Peyer's patch (tissue), 4 donors: ENCODE data around the gene ADAMTS7. TPM values are rescaled to one million over a fixed set of nuclear protein-coding genes. Genes with fewer than 3 reads are reported as not detected.
A peak's percentile ranks its signal among the peaks of the same experiment; 100 is the strongest.

Experiments used
- DNase-seq, 3 donors: peaks; one replicate each; pipeline ENCODE4 v3.0.0-alpha.2; 2017 to 2019
- H3K27ac ChIP-seq, 4 donors: fragments of 200-600 bp; sonication (generic); one replicate each; pipeline ENCODE4 v1.5.1; 2016 to 2019
- H3K27me3 ChIP-seq, 2 donors: fragments of 200-600 bp; sonication (generic); one replicate each; pipeline ENCODE4 v1.5.1; 2019
- H3K36me3 ChIP-seq, 3 donors: fragments of 200-600 bp; sonication (generic); one replicate each; pipeline ENCODE4 v1.5.1; 2016 to 2019
- H3K4me1 ChIP-seq, 4 donors: fragments of 200-600 bp; sonication (generic); one replicate each; pipeline ENCODE4 v1.5.1; 2016 to 2019
- H3K4me3 ChIP-seq, 4 donors: fragments of 200-600 bp; sonication (generic); 1 replicate in 3 of 4; 2 replicates in 1 of 4; pipeline ENCODE4 v1.5.1; 2016 to 2019; ENCODE audit warnings: mild to moderate bottlenecking in 1 of 4
- H3K9me3 ChIP-seq, 4 donors: fragments of 200-600 bp; sonication (generic); one replicate each; pipeline ENCODE4 v1.5.1; 2016 to 2019; ENCODE audit warnings: mild to moderate bottlenecking in 1 of 4
- CTCF ChIP-seq, 6 experiments: fragments of 450-650 bp in 4 of 6; fragments of 200-600 bp in 2 of 6; sonication (generic) in 1 of 6; IDR thresholded peaks; one replicate each; pipeline ENCODE4 v1.5.1; 2017 to 2019; ENCODE audit warnings: antibody characterized with exemption in 6 of 6, mild to moderate bottlenecking in 3 of 6, moderate library complexity in 1 of 6
- POLR2A ChIP-seq, 2 donors: fragments of 450-650 bp; IDR thresholded peaks; one replicate each; pipeline ENCODE4 v1.5.1; 2017; ENCODE audit warnings: antibody characterized with exemption in 2 of 2, mild to moderate bottlenecking in 2 of 2, moderate library complexity in 2 of 2
- total RNA-seq, 4 donors: library from RNA; depleted of rRNA; stranded (reverse); fragments of >200 nt; gene quantifications; one replicate each; pipeline ENCODE4 v1.1.0, GENCODE V29; 2016

ADAMTS7 gene
- total RNA-seq, 4 donors from 2014 or later = 0.18 to 24.8 (median 2.0) TPM

- no peak overlapping the region for H3K4me3 ChIP-seq
- H3K4me1 ChIP-seq = no peaks in the 10 kb centered on the region
- no peaks in the 10 kb centered on the region for H3K27me3 ChIP-seq
- no peaks in the 10 kb centered on the region for H3K36me3 ChIP-seq
- no peak overlapping the region for H3K27ac ChIP-seq
- no peaks in the 10 kb centered on the region for H3K9me3 ChIP-seq
- TF ChIP-seq POLR2A (IDR thresholded peaks at IDR 0.05) = no peak
- DNase-seq = no peak
These were observed 25.9 kb upstream of the ADAMTS7 start for GRCh38 chr15:78837131-78837530.

- no peaks in the 10 kb centered on the region for H3K9me3 ChIP-seq
- no peak for DNase-seq
- H3K4me3 ChIP-seq = no peak overlapping the region
- H3K4me1 ChIP-seq = no peaks in the 10 kb centered on the region
- TF ChIP-seq CTCF (IDR thresholded peaks at IDR 0.05) = no peak
- TF ChIP-seq POLR2A (IDR thresholded peaks at IDR 0.05) = no peak
- H3K36me3 ChIP-seq = no peaks in the 10 kb centered on the region
- H3K27me3 ChIP-seq = no peaks in the 10 kb centered on the region
- no peak overlapping the region for H3K27ac ChIP-seq
These were observed 25.1 kb upstream of the ADAMTS7 start for GRCh38 chr15:78836333-78836732.

- H3K4me3 ChIP-seq = peak overlapping the region in 3 of 4 donors; percentile 5 to 32 (median 24)
- no peak for TF ChIP-seq CTCF (IDR thresholded peaks at IDR 0.05)
- no peak for TF ChIP-seq POLR2A (IDR thresholded peaks at IDR 0.05)
- no peaks in the 10 kb centered on the region for H3K36me3 ChIP-seq
These were observed 20.3 kb upstream of the ADAMTS7 start for GRCh38 chr15:78831229-78832207.

GRCh38 chr15:78830514-78831228 is 19.4 kb upstream of the ADAMTS7 start:
- Histone ChIP-seq H3K36me3 (no peaks in the 10 kb centered on the region), H3K4me3 (peak overlapping the region in 3 of 4 donors; percentile 5 to 32 (median 24)), H3K4me1 (no peaks in the 10 kb centered on the region), H3K27ac (no peak overlapping the region), H3K9me3 (no peaks in the 10 kb centered on the region), H3K27me3 (no peaks in the 10 kb centered on the region)
- TF ChIP-seq POLR2A (IDR thresholded peaks at IDR 0.05) (no peak), CTCF (IDR thresholded peaks at IDR 0.05) (no peak)
- DNase-seq = no peak

More at GRCh38 chr15:78831229-78832207, 20.3 kb upstream of the ADAMTS7 start:
- Histone ChIP-seq H3K27ac (no peak overlapping the region), H3K9me3 (no peaks in the 10 kb centered on the region), H3K4me1 (no peaks in the 10 kb centered on the region), H3K27me3 (no peaks in the 10 kb centered on the region)
- DNase-seq = no peak

- H3K36me3 ChIP-seq = no peaks in the 10 kb centered on the region
- H3K4me3 ChIP-seq = no peak overlapping the region
- no peaks in the 10 kb centered on the region for H3K27me3 ChIP-seq
- TF ChIP-seq POLR2A (IDR thresholded peaks at IDR 0.05) (no peak), CTCF (IDR thresholded peaks at IDR 0.05) (no peak)
- no peaks in the 10 kb centered on the region for H3K9me3 ChIP-seq
- H3K4me1 ChIP-seq = no peaks in the 10 kb centered on the region
- no peak overlapping the region for H3K27ac ChIP-seq
- no peak for DNase-seq
These were observed 17.7 kb upstream of the ADAMTS7 start for GRCh38 chr15:78828920-78829319.

GRCh38 chr15:78822514-78822913 is 11.2 kb upstream of the ADAMTS7 start:
- H3K4me3 ChIP-seq = no peak overlapping the region
- TF ChIP-seq CTCF (IDR thresholded peaks at IDR 0.05) (no peak), POLR2A (IDR thresholded peaks at IDR 0.05) (no peak)
- H3K36me3 ChIP-seq = no peaks in the 10 kb centered on the region
- H3K27ac ChIP-seq = no peak overlapping the region
- H3K9me3 ChIP-seq = no peaks in the 10 kb centered on the region
- no peaks in the 10 kb centered on the region for H3K4me1 ChIP-seq
- H3K27me3 ChIP-seq = no peaks in the 10 kb centered on the region
- no peak for DNase-seq
